OCI-LY1 (cell line): ENCODE measurements around the gene ARMC6.
A peak's percentile ranks its signal among the peaks of the same experiment; 100 is the strongest.

Source experiments
- H2AFZ ChIP-seq: fragments of 200-600 bp; sonication (generic), shearing (Covaris generic); 2 replicates; pipeline ENCODE4 v1.6.0; 2014; ENCODE audit warnings: antibody characterized with exemption, mild to moderate bottlenecking, low read length
- H3F3A ChIP-seq: fragments of 200-600 bp; sonication (generic), shearing (Covaris generic); 2 replicates; pipeline ENCODE4 v1.6.0; 2014; ENCODE audit warnings: mild to moderate bottlenecking, antibody characterized with exemption, low read length, moderate library complexity; ENCODE audit not compliant: insufficient read depth
- H3K27ac ChIP-seq: fragments of 200-600 bp; sonication (generic); 2 replicates; pipeline ENCODE4 v1.5.1; 2014; ENCODE audit warnings: low read length, mixed run types, mild to moderate bottlenecking, low read depth; ENCODE audit not compliant: poor library complexity, severe bottlenecking
- H3K27me3 ChIP-seq: fragments of 200-600 bp; sonication (generic); 2 replicates; pipeline ENCODE4 v1.6.0; 2014; ENCODE audit warnings: antibody characterized with exemption, mild to moderate bottlenecking, low read length, moderate library complexity; ENCODE audit not compliant: insufficient read depth
- H3K36me3 ChIP-seq: fragments of 200-600 bp; sonication (generic); 2 replicates; pipeline ENCODE4 v1.6.1; 2014; ENCODE audit warnings: mild to moderate bottlenecking, antibody characterized with exemption, low read length, moderate library complexity, mixed read lengths; ENCODE audit not compliant: insufficient read depth
- H3K4me1 ChIP-seq: fragments of 200-600 bp; sonication (generic); 2 replicates; pipeline ENCODE4 v1.5.1; 2014; ENCODE audit warnings: mild to moderate bottlenecking, low read length, moderate library complexity; ENCODE audit not compliant: insufficient read depth, severe bottlenecking
- H3K4me2 ChIP-seq: fragments of 200-600 bp; sonication (generic), shearing (Covaris generic); 2 replicates; pipeline ENCODE4 v1.6.1; 2014; ENCODE audit warnings: low read length
- H3K4me3 ChIP-seq: fragments of 200-600 bp; sonication (generic); 2 replicates; pipeline ENCODE4 v1.5.1; 2014; ENCODE audit warnings: low read length, low read depth, mild to moderate bottlenecking, mixed read lengths; ENCODE audit not compliant: poor library complexity, severe bottlenecking
- H3K79me2 ChIP-seq: fragments of 200-600 bp; shearing (Covaris generic); 2 replicates; pipeline ENCODE4 v1.6.1; 2016; ENCODE audit warnings: mixed run types, low read length, mixed read lengths; ENCODE audit not compliant: insufficient read depth
- H3K9ac ChIP-seq: fragments of 200-600 bp; sonication (generic), shearing (Covaris generic); 2 replicates; pipeline ENCODE4 v1.6.1; 2014; ENCODE audit warnings: mild to moderate bottlenecking, low read length, mixed read lengths
- H3K9me2 ChIP-seq: fragments of 200-600 bp; sonication (generic), shearing (Covaris generic); 2 replicates; pipeline ENCODE4 v1.6.1; 2014; ENCODE audit warnings: low read depth, mild to moderate bottlenecking, low read length, mixed read lengths
- H3K9me3 ChIP-seq: fragments of 200-600 bp; shearing (Covaris generic); 2 replicates; pipeline ENCODE4 v1.6.1; 2014; ENCODE audit warnings: low read length, mixed read lengths
- H4K20me1 ChIP-seq: fragments of 200-600 bp; sonication (generic), shearing (Covaris generic); 2 replicates; pipeline ENCODE4 v1.6.0; 2016; ENCODE audit warnings: mild to moderate bottlenecking, low read length; ENCODE audit not compliant: insufficient read depth
- EZH2 ChIP-seq: fragments of 200-600 bp; sonication (generic), shearing (Covaris generic); IDR thresholded peaks from 2 replicates; pipeline ENCODE4 v1.8.0; 2017; ENCODE audit warnings: borderline replicate concordance, mixed run types, mild to moderate bottlenecking, antibody characterized with exemption, low read length, moderate library complexity, mixed read lengths
- TF ChIP-seq, protein P1 (sequence below): fragments of 200-600 bp; sonication (generic), shearing (Covaris generic); IDR thresholded peaks from 2 replicates; pipeline ENCODE4 v1.5.1; 2017; ENCODE audit warnings: mild to moderate bottlenecking, antibody characterized with exemption, low read length, moderate library complexity, mixed read lengths

ARMC6 gene

DNA sequence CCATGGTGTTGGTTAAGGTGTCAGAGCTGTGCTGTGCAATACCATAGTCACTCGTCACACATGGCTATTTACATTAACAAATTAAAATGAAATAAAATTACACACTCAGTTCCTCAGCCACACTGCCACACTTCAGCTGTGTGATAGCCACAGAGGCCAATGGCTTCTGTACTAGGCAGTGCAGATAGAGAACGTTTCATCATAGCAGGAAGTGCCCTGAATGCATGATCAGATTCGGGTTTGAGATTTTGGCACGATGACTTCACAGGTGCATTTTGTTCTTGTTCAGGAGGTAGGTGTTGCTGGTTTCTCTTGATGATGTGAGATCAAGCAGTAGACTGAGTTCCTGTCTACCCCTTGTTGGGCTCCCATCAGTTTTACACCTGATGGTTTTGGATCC lies 6.5 kb downstream of the ARMC6 start:
- Histone ChIP-seq H3K79me2 (peaks cover 53% of the 10 kb centered on the region), H2AFZ (no peak overlapping the region), H3F3A (no peaks in the 10 kb centered on the region), H3K9me2 (no peaks in the 10 kb centered on the region), H3K9me3 (0 out of 2 replicates have a peak, but pooled peaks cover 3% of the 10 kb centered on the region), H3K4me3 (peak overlapping the region; percentile 10), H3K9ac (peak overlapping the region; percentile 45; the same call in 1 of the 2 replicates), H3K4me1 (peaks cover 32% of the 10 kb centered on the region), H4K20me1 (no peaks in the 10 kb centered on the region), H3K4me2 (peak overlapping the region; percentile 45; the same call in 1 of the 2 replicates), H3K27me3 (no peaks in the 10 kb centered on the region), H3K27ac (peak overlapping the region; percentile 87), H3K36me3 (peaks cover 70% of the 10 kb centered on the region)
- TF ChIP-seq, protein P1, sequence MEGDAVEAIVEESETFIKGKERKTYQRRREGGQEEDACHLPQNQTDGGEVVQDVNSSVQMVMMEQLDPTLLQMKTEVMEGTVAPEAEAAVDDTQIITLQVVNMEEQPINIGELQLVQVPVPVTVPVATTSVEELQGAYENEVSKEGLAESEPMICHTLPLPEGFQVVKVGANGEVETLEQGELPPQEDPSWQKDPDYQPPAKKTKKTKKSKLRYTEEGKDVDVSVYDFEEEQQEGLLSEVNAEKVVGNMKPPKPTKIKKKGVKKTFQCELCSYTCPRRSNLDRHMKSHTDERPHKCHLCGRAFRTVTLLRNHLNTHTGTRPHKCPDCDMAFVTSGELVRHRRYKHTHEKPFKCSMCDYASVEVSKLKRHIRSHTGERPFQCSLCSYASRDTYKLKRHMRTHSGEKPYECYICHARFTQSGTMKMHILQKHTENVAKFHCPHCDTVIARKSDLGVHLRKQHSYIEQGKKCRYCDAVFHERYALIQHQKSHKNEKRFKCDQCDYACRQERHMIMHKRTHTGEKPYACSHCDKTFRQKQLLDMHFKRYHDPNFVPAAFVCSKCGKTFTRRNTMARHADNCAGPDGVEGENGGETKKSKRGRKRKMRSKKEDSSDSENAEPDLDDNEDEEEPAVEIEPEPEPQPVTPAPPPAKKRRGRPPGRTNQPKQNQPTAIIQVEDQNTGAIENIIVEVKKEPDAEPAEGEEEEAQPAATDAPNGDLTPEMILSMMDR, result no peak
- TF ChIP-seq EZH2, result no peak

DNA sequence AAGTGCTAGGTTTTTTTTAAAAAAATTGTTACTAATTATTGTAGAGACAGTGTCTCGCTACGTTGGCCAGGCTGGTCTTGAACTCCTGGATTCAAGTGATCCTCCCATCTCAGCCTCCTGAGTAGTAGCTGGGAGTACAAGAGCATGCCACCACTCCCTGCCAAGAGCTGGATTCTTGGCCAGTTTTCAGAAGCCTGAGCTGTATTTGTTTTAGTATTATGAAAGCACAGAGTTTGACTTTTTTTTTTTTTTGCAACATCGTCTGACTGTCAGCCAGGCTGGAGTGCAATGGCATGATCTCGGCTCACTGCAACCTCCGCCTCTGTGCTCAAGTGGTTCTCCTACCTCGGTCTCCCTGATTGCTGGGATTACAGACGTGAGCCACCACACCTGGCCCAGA lies 7.0 kb downstream of the ARMC6 start:
- H3K4me2 ChIP-seq, result peak overlapping the region; percentile 45; the same call in 1 of the 2 replicates
- H3K4me3 ChIP-seq, result no peak overlapping the region
- no peaks in the 10 kb centered on the region for H3F3A ChIP-seq
- peak overlapping the region; percentile 87 for H3K27ac ChIP-seq
- no peak for TF ChIP-seq EZH2
- TF ChIP-seq, protein P1, result no peak
- H2AFZ ChIP-seq, result no peak overlapping the region
- H3K36me3 ChIP-seq, result peaks cover 71% of the 10 kb centered on the region
- H3K4me1 ChIP-seq, result peaks cover 27% of the 10 kb centered on the region
- H4K20me1 ChIP-seq, result no peaks in the 10 kb centered on the region
- peaks cover 49% of the 10 kb centered on the region for H3K79me2 ChIP-seq
- no peaks in the 10 kb centered on the region for H3K9me2 ChIP-seq
- H3K9ac ChIP-seq, result peak overlapping the region; percentile 0; the same call in 1 of the 2 replicates
- 0 out of 2 replicates have a peak, but pooled peaks cover 3% of the 10 kb centered on the region for H3K9me3 ChIP-seq
- no peaks in the 10 kb centered on the region for H3K27me3 ChIP-seq

DNA sequence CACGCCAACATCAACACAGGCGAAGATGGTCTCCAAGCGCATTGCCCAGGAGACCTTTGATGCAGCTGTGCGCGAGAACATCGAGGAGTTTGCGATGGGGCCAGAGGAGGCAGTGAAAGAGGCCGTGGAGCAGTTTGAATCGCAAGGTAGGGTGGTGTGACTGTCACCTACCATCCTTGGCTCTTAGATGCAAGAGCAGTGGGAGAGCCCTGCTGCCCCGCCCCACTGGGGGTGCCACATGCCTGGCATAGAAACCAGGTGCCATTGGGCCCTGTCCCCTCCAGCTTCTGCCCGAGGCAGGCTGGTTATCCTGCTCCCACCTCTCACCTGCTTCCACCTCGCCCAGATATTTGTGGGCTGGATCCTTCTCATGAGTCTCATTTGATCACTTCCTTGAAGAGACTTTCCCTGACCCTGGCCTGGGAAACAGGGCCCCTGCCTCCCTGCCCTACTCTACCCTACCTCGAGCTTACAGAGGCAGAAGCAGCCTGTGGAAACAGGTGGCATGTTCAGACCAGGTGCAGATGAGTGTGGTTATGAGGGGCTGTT lies 9.4 kb downstream of the ARMC6 start:
- peaks cover 63% of the 10 kb centered on the region for H3K36me3 ChIP-seq
- no peak overlapping the region for H3K4me2 ChIP-seq

More for the DNA sequence above, 9.4 kb downstream of the ARMC6 start:
- no peak overlapping the region for H3K27ac ChIP-seq
- no peak overlapping the region for H3K4me3 ChIP-seq
- H3K27me3 ChIP-seq, result no peaks in the 10 kb centered on the region
- H3F3A ChIP-seq, result no peaks in the 10 kb centered on the region
- H3K9me3 ChIP-seq, result 0 out of 2 replicates have a peak, but pooled peaks cover under 1% of the 10 kb centered on the region
- no peaks in the 10 kb centered on the region for H3K9me2 ChIP-seq
- peaks cover 32% of the 10 kb centered on the region for H3K79me2 ChIP-seq
- H4K20me1 ChIP-seq, result no peaks in the 10 kb centered on the region
- peaks cover 23% of the 10 kb centered on the region for H3K4me1 ChIP-seq
- H3K9ac ChIP-seq, result no peak overlapping the region
- TF ChIP-seq, protein P1, result no peak
- TF ChIP-seq EZH2, result no peak
- no peak overlapping the region for H2AFZ ChIP-seq
